Measurements from ENCODE around the gene ANKS1A.
"Not testable (repeated sequence)": the region's sequence is repeated elsewhere in the genome, so short reads cannot be mapped to it uniquely, and the experiment has no call there.

Gene ANKS1A

GRCh38 chr6:35087361-35088280 lies 198.6 kb downstream of the ANKS1A start:
- no peak for DNase-seq

- DNase-seq: no peak
These were observed 199.5 kb downstream of the ANKS1A start for GRCh38 chr6:35088281-35089215.

- no peak for DNase-seq
These were observed 200.3 kb downstream of the ANKS1A start for GRCh38 chr6:35089216-35089934.

GRCh38 chr6:35089935-35090505 lies 201.0 kb downstream of the ANKS1A start:
- DNase-seq: no peak

GRCh38 chr6:35090734-35091133 lies 201.7 kb downstream of the ANKS1A start:
- no peak for DNase-seq

GRCh38 chr6:35091346-35092083 lies 202.5 kb downstream of the ANKS1A start:
- no peak for DNase-seq

GRCh38 chr6:35092362-35093117 lies 203.5 kb downstream of the ANKS1A start:
- no peak for DNase-seq

GRCh38 chr6:35093118-35093445 lies 204.0 kb downstream of the ANKS1A start:
- DNase-seq: no peak

GRCh38 chr6:35093783-35094182 lies 204.7 kb downstream of the ANKS1A start:
- DNase-seq: no peak

GRCh38 chr6:35094183-35094582 lies 205.1 kb downstream of the ANKS1A start:
- no peak for DNase-seq

GRCh38 chr6:35096129-35096862 lies 207.2 kb downstream of the ANKS1A start:
- no peak for DNase-seq

GRCh38 chr6:35099116-35099515 lies 210.1 kb downstream of the ANKS1A start:
- no peak for DNase-seq

- DNase-seq: no peak
These were observed 216.0 kb downstream of the ANKS1A start for GRCh38 chr6:35105078-35105477.

- DNase-seq: not testable (repeated sequence)
These were observed 217.0 kb downstream of the ANKS1A start for GRCh38 chr6:35106061-35106460.

- DNase-seq: not testable (repeated sequence)
These were observed 218.2 kb downstream of the ANKS1A start for GRCh38 chr6:35107208-35107607.

- DNase-seq: not testable (repeated sequence)
These were observed 218.7 kb downstream of the ANKS1A start for GRCh38 chr6:35107761-35108160.

GRCh38 chr6:35108309-35108885 lies 219.3 kb downstream of the ANKS1A start:
- no peak for DNase-seq

GRCh38 chr6:35120746-35121145 lies 231.7 kb downstream of the ANKS1A start:
- DNase-seq: no peak

- DNase-seq: no peak
These were observed 235.3 kb downstream of the ANKS1A start for GRCh38 chr6:35124356-35124755.

GRCh38 chr6:35128042-35128441 lies 239.0 kb downstream of the ANKS1A start:
- no peak for DNase-seq

Measured in activated CD8-positive, alpha-beta memory T cell treated with anti-CD3 and anti-CD28 coated beads, Interleukin-2, amount 50 U/mL, for 4 hours (primary cell).